Measurements from ENCODE around the gene FAT1.

The FAT1 gene

GRCh38 chr4:186627226-186627865 is 96.3 kb downstream of the FAT1 start:
- H3K4me3 ChIP-seq (ENCODE audit: low read depth, low read length), result no peak overlapping the region
- TF ChIP-seq CTCF (IDR thresholded peaks at IDR 0.05; ENCODE audit: low read depth, low read length, missing control alignments), result no peak
- DNase-seq (ENCODE audit: low read depth), result no peak
- in situ Hi-C loops (cut with HindIII; ENCODE audit: low sequenced_read_pairs), result no loop called here

GRCh38 chr4:186624951-186625350 is 98.7 kb downstream of the FAT1 start:
- DNase-seq (ENCODE audit: low read depth), result peak; percentile 33
- no peak overlapping the region for H3K4me3 ChIP-seq (ENCODE audit: low read depth, low read length)
- no peak for TF ChIP-seq CTCF (IDR thresholded peaks at IDR 0.05; ENCODE audit: low read depth, low read length, missing control alignments)
- in situ Hi-C loops (cut with HindIII; ENCODE audit: low sequenced_read_pairs), result loop anchor here (5.0 kb wide), 1 partner anchor 87 kb away; no protein-coding TSS in a partner anchor

- in situ Hi-C loops (cut with HindIII; ENCODE audit: low sequenced_read_pairs), result loop anchor here (5.0 kb wide), 1 partner anchor 89 kb away; no protein-coding TSS in a partner anchor
- H3K4me3 ChIP-seq (ENCODE audit: low read depth, low read length), result no peak overlapping the region
- no peak for TF ChIP-seq CTCF (IDR thresholded peaks at IDR 0.05; ENCODE audit: low read depth, low read length, missing control alignments)
- DNase-seq (ENCODE audit: low read depth), result no peak
Observed at GRCh38 chr4:186623546-186623945, 100.1 kb downstream of the FAT1 start.

- in situ Hi-C loops (cut with HindIII; ENCODE audit: low sequenced_read_pairs), result loop anchor here (5.0 kb wide), 1 partner anchor 89 kb away; no protein-coding TSS in a partner anchor
- no peak for TF ChIP-seq CTCF (IDR thresholded peaks at IDR 0.05; ENCODE audit: low read depth, low read length, missing control alignments)
Observed at GRCh38 chr4:186622788-186623464, 100.7 kb downstream of the FAT1 start.

GRCh38 chr4:186621959-186622553 is 101.6 kb downstream of the FAT1 start:
- H3K4me3 ChIP-seq (ENCODE audit: low read depth, low read length), result no peak overlapping the region
- DNase-seq (ENCODE audit: low read depth), result peak; percentile 84
- TF ChIP-seq CTCF (IDR thresholded peaks at IDR 0.05; ENCODE audit: low read depth, low read length, missing control alignments), result peak; percentile 84
- in situ Hi-C loops (cut with HindIII; ENCODE audit: low sequenced_read_pairs), result loop anchor here (5.0 kb wide), 1 partner anchor 90 kb away; no protein-coding TSS in a partner anchor

More at GRCh38 chr4:186622788-186623464, 100.7 kb downstream of the FAT1 start:
- no peak overlapping the region for H3K4me3 ChIP-seq (ENCODE audit: low read depth, low read length)
- no peak for DNase-seq (ENCODE audit: low read depth)

- no peak overlapping the region for H3K4me3 ChIP-seq (ENCODE audit: low read depth, low read length)
- no peak for TF ChIP-seq CTCF (IDR thresholded peaks at IDR 0.05; ENCODE audit: low read depth, low read length, missing control alignments)
- in situ Hi-C loops (cut with HindIII; ENCODE audit: low sequenced_read_pairs), result no loop called here
- no peak for DNase-seq (ENCODE audit: low read depth)
Observed at GRCh38 chr4:186619088-186619487, 104.6 kb downstream of the FAT1 start.

Measured in astrocyte of the cerebellum (primary cell).